ENCODE measurements around the gene SLC51B.

DNA sequence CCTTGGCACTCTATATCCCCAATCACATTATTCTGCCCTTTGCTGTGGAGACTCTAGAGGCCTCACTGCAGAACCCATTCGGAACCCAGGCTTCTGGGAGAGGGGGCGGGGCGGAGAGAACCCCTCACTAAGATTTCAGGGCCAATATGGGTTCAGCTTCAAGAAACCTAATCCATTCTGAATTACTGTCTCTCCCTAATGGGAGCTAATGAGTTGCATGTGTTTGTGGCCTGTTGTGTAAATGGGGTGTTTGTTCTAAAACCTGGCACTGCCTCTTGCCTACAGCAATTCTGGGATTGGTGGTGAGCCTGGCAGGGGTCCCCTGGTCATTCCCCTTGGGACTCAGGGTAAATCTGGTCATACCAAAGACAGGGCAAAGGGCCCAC is 23.2 kb downstream of the SLC51B start:
- TF ChIP-seq CTCF (IDR thresholded peaks at IDR 0.05 in 2 of 3, conservative IDR thresholded peaks at IDR 0.05 in 1 of 3; ENCODE audit: insufficient read depth in 2 of 3, low read depth in 1 of 3, low read length in 3 of 3) (no peak), ZBTB8A (IDR thresholded peaks at IDR 0.05; ENCODE audit: partially characterized antibody) (no peak), NFE2 (IDR thresholded peaks at IDR 0.05; ENCODE audit: low read depth) (no peak), MTF1 (CRISPR knock-in tag; IDR thresholded peaks at IDR 0.05; ENCODE audit: borderline replicate concordance) (no peak), BRD9 (IDR thresholded peaks at IDR 0.05; ENCODE audit: low read depth, partially characterized antibody) (no peak), TAF1 (IDR thresholded peaks at IDR 0.05; ENCODE audit: control insufficient read depth, extremely low read depth, insufficient read depth, low read length, severe bottlenecking) (no peak)
- TF ChIP-seq, protein P1, sequence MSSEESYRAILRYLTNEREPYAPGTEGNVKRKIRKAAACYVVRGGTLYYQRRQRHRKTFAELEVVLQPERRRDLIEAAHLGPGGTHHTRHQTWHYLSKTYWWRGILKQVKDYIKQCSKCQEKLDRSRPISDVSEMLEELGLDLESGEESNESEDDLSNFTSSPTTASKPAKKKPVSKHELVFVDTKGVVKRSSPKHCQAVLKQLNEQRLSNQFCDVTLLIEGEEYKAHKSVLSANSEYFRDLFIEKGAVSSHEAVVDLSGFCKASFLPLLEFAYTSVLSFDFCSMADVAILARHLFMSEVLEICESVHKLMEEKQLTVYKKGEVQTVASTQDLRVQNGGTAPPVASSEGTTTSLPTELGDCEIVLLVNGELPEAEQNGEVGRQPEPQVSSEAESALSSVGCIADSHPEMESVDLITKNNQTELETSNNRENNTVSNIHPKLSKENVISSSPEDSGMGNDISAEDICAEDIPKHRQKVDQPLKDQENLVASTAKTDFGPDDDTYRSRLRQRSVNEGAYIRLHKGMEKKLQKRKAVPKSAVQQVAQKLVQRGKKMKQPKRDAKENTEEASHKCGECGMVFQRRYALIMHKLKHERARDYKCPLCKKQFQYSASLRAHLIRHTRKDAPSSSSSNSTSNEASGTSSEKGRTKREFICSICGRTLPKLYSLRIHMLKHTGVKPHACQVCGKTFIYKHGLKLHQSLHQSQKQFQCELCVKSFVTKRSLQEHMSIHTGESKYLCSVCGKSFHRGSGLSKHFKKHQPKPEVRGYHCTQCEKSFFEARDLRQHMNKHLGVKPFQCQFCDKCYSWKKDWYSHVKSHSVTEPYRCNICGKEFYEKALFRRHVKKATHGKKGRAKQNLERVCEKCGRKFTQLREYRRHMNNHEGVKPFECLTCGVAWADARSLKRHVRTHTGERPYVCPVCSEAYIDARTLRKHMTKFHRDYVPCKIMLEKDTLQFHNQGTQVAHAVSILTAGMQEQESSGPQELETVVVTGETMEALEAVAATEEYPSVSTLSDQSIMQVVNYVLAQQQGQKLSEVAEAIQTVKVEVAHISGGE (CRISPR knock-in tag; IDR thresholded peaks at IDR 0.05) = no peak
